K562 (cell line): ENCODE measurements around the gene PHETA2. TPM values are rescaled to one million over a fixed set of nuclear protein-coding genes. Genes with fewer than 3 reads are reported as not detected.

ENCODE experiments used
- CTBP1 ChIP-seq: fragments of 450-650 bp; IDR thresholded peaks from 2 replicates; pipeline ENCODE4 v1.6.1; 2016; ENCODE audit warnings: borderline replicate concordance
- ID3 ChIP-seq, 2 experiments: fragments of 250-450 bp in 1 of 2; fragments of 450-650 bp in 1 of 2; sonication (Bioruptor Pico) in 1 of 2; IDR thresholded peaks; 2 replicates each; pipeline versions ENCODE4 v1.6.1 to v1.8.0; 2016 to 2021; ENCODE audit warnings: mild to moderate bottlenecking in 2 of 2, moderate library complexity in 2 of 2, missing compliant biosample characterization in 1 of 2, missing genetic modification characterization in 1 of 2
- NBN ChIP-seq: fragments of 450-650 bp; IDR thresholded peaks from 2 replicates; pipeline ENCODE4 v1.6.1; 2016; ENCODE audit warnings: low read depth, mild to moderate bottlenecking
- OTX1 ChIP-seq: fragments of 450-650 bp; formaldehyde crosslinking; IDR thresholded peaks from 2 replicates; pipeline ENCODE4 v1.4.0; 2022; ENCODE audit warnings: mild to moderate bottlenecking
- RAD21 ChIP-seq, 2 experiments: fragments of 250-450 bp in 1 of 2; fragments of 450-650 bp in 1 of 2; sonication (Bioruptor Pico) in 1 of 2; formaldehyde crosslinking in 1 of 2; IDR thresholded peaks in 1 of 2; conservative IDR thresholded peaks in 1 of 2; 2 replicates each; pipeline versions ENCODE4 v1.4.0 to v1.8.0; 2020 to 2022; ENCODE audit warnings: mild to moderate bottlenecking in 2 of 2, moderate library complexity in 1 of 2
- SAFB ChIP-seq: fragments of 200-400 bp; formaldehyde crosslinking; IDR thresholded peaks from 2 replicates; pipeline ENCODE4 v1.6.1; 2017; ENCODE audit warnings: low read depth, low read length, borderline replicate concordance
- SP2 ChIP-seq: IDR thresholded peaks from 2 replicates; pipeline ENCODE4 v1.6.1; 2011; ENCODE audit warnings: mild to moderate bottlenecking, low read depth, low read length, moderate library complexity; ENCODE audit not compliant: poor library complexity, severe bottlenecking; ENCODE audit errors: extremely low read depth
- SRSF3 ChIP-seq: fragments of 200-400 bp; formaldehyde crosslinking; IDR thresholded peaks from 2 replicates; pipeline ENCODE4 v1.6.1; 2016; ENCODE audit warnings: mild to moderate bottlenecking, low read length, moderate library complexity; ENCODE audit not compliant: insufficient read depth
- TAF7 ChIP-seq: fragments of 450-650 bp; IDR thresholded peaks from 2 replicates; pipeline ENCODE4 v1.6.1; 2016; ENCODE audit warnings: missing genetic modification characterization, missing compliant biosample characterization
- TEAD2 ChIP-seq: fragments of 450-650 bp; IDR thresholded peaks from 2 replicates; pipeline ENCODE4 v1.6.1; 2016; ENCODE audit warnings: missing genetic modification characterization, control low read depth, missing compliant biosample characterization
- ZC3H11A ChIP-seq: IDR thresholded peaks from 2 replicates; pipeline ENCODE4 v1.6.1; 2012; ENCODE audit warnings: low read depth, low read length, improper control_type of control experiment
- ZFPM2 ChIP-seq: fragments of 250-450 bp; sonication (Bioruptor Pico); IDR thresholded peaks from 2 replicates; pipeline ENCODE4 v1.5.1; 2022; ENCODE audit warnings: mild to moderate bottlenecking
- polyA plus RNA-seq, 8 experiments: library from polyadenylated mRNA; depleted of rRNA in 4 of 8; stranded (reverse) in 5 of 8; unstranded in 3 of 8; fragments of >200 nt; fragmentation: Nextera tagmentation in 2 of 8; fragmentation: Illumina TruSeq in 1 of 8; extraction: Ambion mirVana in 2 of 8; extraction: Trizol in 1 of 8; gene quantifications; 2 replicates each; pipeline versions ENCODE4 v1.2.1 to v1.2.3, GENCODE V29; 2011 to 2014; ENCODE audit warnings: inconsistent platforms in 1 of 8, missing spikeins in 1 of 8
- total RNA-seq, 7 experiments: library from RNA; depleted of rRNA in 6 of 7; stranded (reverse); fragments of >200 nt in 6 of 7; fragmentation: Illumina TruSeq in 2 of 7; extraction: Trizol in 2 of 7; gene quantifications; 2 replicates each; pipeline versions ENCODE4 v1.2.1 to v1.2.3, GENCODE V29; 2011 to 2021; ENCODE audit warnings: low replicate concordance in 1 of 7
- TF ChIP-seq, protein P1 (sequence below), 2 experiments: fragments of 450-650 bp; IDR thresholded peaks; 2 replicates each; pipeline ENCODE4 v1.6.1; 2016; ENCODE audit warnings: mild to moderate bottlenecking in 2 of 2, borderline replicate concordance in 1 of 2, low read depth in 1 of 2, moderate library complexity in 1 of 2

PHETA2 gene
- total and polyA plus RNA-seq, 9 of the 15 experiments (the other 6 are each of a cell fraction or from before 2014, with no cell fraction given), result 0.07 to 0.22 (median 0.08) TPM; not detected in 5

GRCh38 chr22:42079319-42080251 lies 5.5 kb downstream of the PHETA2 start, which contains the start of gene SMDT1 (continued):
- TF ChIP-seq SAFB (peak; percentile 65; the same call in 1 of the 2 replicates), ZC3H11A (no peak), TEAD2 (tag) (no peak), ZFPM2 (no peak), OTX1 (CRISPR knock-in tag) (peak; percentile 68; the same call in 1 of the 2 replicates), CTBP1 (peak; percentile 66; the same call in 1 of the 2 replicates), RAD21 (CRISPR knock-in tag; conservative IDR thresholded peaks at IDR 0.05 in 1 of 2, IDR thresholded peaks at IDR 0.05 in 1 of 2) (no peak), NBN (no peak), ID3 (CRISPR knock-in tag; IDR thresholded peaks at IDR 0.05) (no peak), ID3 (tag; IDR thresholded peaks at IDR 0.05) (peak; percentile 87), SP2 (peak; percentile 74), SRSF3 (no peak), TAF7 (tag) (peak; percentile 98)
- TF ChIP-seq, protein P1, sequence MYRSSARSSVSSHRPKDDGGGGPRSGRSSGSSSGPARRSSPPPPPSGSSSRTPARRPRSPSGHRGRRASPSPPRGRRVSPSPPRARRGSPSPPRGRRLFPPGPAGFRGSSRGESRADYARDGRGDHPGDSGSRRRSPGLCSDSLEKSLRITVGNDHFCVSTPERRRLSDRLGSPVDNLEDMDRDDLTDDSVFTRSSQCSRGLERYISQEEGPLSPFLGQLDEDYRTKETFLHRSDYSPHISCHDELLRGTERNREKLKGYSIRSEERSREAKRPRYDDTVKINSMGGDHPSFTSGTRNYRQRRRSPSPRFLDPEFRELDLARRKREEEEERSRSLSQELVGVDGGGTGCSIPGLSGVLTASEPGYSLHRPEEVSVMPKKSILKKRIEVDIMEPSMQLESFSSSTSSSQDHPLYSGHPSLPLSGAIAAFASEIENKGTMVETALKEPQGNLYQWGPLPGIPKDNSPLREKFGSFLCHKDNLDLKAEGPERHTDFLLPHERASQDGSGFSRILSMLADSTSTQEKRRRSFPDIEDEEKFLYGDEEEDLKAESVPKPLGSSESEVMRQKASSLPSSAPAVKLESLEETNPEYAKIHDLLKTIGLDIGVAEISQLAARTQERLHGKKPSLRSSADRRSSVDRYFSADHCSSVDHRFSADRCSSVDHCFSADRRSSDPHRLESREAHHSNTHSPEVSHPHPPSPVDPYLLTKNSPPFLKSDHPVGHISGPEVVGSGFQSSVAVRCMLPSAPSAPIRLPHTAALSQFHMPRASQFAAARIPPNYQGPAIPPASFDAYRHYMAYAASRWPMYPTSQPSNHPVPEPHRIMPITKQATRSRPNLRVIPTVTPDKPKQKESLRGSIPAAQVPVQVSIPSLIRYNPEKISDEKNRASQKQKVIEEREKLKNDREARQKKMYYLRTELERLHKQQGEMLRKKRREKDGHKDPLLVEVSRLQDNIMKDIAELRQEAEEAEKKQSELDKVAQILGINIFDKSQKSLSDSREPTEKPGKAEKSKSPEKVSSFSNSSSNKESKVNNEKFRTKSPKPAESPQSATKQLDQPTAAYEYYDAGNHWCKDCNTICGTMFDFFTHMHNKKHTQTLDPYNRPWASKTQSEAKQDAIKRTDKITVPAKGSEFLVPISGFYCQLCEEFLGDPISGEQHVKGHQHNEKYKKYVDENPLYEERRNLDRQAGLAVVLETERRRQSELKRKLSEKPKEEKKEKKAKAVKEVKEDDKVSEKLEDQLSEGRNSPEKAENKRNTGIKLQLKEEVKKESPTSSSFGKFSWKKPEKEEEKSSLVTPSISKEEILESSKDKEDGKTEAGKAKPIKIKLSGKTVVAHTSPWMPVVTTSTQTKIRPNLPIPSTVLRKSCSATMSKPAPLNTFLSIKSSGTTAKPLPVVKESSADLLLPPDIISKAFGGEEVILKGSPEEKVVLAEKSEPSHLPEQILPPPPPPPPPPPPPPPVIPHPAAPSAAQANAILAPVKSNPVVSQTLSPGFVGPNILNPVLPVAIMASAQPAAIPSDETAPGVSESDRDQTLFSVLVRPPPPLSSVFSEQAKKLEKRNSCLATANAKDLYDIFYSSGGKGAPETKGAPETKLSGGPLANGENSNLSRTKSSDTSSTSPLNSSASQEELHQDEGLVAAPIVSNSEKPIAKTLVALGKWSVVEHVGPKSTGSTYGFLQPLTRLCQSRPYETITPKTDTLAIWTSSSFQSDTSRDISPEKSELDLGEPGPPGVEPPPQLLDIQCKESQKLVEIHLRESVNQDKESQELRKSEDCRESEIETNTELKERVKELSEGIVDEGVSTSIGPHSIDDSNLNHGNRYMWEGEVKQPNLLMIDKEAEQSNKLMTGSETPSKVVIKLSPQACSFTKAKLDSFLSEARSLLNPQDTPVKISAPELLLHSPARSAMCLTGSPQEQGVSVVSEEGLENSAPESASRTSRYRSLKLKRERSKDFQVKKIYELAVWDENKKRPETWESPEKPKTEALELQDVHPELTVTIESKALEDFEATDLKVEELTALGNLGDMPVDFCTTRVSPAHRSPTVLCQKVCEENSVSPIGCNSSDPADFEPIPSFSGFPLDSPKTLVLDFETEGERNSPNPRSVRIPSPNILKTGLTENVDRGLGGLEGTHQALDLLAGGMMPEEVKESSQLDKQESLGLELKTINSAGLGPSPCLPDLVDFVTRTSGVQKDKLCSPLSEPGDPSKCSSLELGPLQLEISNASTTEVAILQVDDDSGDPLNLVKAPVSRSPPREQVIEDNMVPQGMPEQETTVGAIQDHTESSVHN (IDR thresholded peaks at IDR 0.05; ENCODE audit: borderline replicate concordance in 1 of 2, low read depth in 1 of 2), result no peak
